ENCODE measurements around the gene PTPRN2. TPM values are rescaled to one million over a fixed set of nuclear protein-coding genes. Genes with fewer than 3 reads are reported as not detected.

Gene PTPRN2
- polyA plus RNA-seq, 1 of the 3 experiments (the other 2 are of a cell fraction), result 4.0 TPM

DNA sequence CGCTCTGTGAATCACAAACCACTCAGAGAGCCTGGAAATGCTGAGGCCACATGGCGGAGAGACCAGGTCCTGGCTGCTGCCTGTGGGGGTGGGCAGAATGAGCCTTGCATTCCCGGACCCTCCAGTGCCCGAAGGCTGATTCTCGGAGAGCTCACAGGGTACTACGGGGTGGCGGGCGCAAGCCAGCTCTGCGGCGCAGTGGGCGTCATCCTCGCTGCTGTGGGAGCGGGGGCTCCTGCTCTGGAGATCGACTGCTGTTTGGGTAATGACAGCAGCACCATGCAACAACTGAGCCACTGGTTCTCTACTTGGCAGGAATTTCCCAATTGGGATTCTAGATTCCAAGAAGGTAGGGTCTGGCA, 108.0 kb downstream of the PTPRN2 start:
- CTCF ChIA-PET, result no interaction called here
- no peaks in the 10 kb centered on the region for H3K9me3 ChIP-seq

DNA sequence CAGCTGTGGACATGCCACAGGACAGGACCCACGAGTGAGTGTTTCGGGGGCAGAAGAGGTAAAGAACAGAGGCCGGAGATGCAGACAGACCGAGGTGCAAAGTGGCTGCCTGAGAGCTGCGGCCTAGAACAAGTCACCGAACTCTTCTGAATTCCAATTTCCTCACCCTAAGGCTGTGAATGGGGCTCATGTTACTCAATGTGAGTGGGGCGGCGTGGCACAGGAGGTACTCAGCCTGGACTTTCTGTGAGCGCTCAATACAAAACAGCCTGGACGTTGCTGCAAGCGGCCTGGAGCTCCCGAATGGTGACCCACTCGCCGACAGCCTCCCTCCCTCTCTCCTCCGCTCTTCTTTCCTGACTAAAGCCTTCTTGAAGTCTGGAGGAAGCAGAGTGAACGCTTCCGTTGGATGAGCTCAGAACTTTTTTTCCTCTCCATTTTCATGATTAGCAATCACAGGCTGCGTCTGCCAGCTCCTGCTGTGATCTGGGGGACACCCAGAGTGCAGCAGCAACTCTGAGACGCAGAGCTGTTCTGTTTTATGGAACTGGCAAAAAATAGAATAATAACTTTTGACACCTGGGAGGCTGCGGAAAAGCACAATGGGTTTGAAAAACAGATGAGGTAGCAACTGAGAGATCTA, 108.5 kb downstream of the PTPRN2 start:
- Histone ChIP-seq H3K27ac (ENCODE audit: low read depth in 2 of 2, low read length in 1 of 2) (no peak overlapping the region), H4K20me1 (ENCODE audit: insufficient read depth) (no peaks in the 10 kb centered on the region), H3K79me2 (ENCODE audit: insufficient read depth) (no peaks in the 10 kb centered on the region), H2AFZ (ENCODE audit: low read depth) (no peak overlapping the region), H3K9ac (no peak overlapping the region), H3K4me1 (ENCODE audit: control insufficient read depth in 1 of 2, insufficient read depth in 2 of 2, low read depth in 1 of 2, low read length in 1 of 2) (no peaks in the 10 kb centered on the region; a peak in 1 of 4 replicates), H3K9me2 (no peaks in the 10 kb centered on the region), H3F3A (replicated peaks; ENCODE audit: insufficient read depth) (no peaks in the 10 kb centered on the region), H3K36me3 (replicated peaks in 1 of 2; ENCODE audit: control insufficient read depth in 1 of 2, insufficient read depth in 2 of 2, low read length in 1 of 2) (no peaks in the 10 kb centered on the region), H3K9me3 (no peaks in the 10 kb centered on the region), H3K4me2 (no peak overlapping the region), H3K4me3 (ENCODE audit: low read depth in 2 of 2, low read length in 1 of 2) (no peak overlapping the region), H3K27me3 (ENCODE audit: insufficient read depth) (no peaks in the 10 kb centered on the region)
- ChIA-PET CTCF (no interaction called here), POLR2A (no interaction called here)
- 48% methylated on average over 17 of the region's 20 CpGs for WGBS (ENCODE audit: low lambda C conversion rate)
- no peak for DNase-seq
- TF ChIP-seq SMC3 (IDR thresholded peaks at IDR 0.05; ENCODE audit: low read depth, low read length) (no peak), JUND (IDR thresholded peaks at IDR 0.05) (no peak), GABPA (IDR thresholded peaks at IDR 0.05; ENCODE audit: low read depth) (no peak), NRF1 (IDR thresholded peaks at IDR 0.05; ENCODE audit: low read depth, low read length) (no peak), NFIC (IDR thresholded peaks at IDR 0.05; ENCODE audit: borderline replicate concordance) (no peak), RXRA (IDR thresholded peaks at IDR 0.05; ENCODE audit: borderline replicate concordance, low read depth) (no peak), CHD2 (IDR thresholded peaks at IDR 0.05; ENCODE audit: low read length, partially characterized antibody) (no peak), EP300 (IDR thresholded peaks at IDR 0.05; ENCODE audit: borderline replicate concordance in 1 of 2, low read depth in 1 of 2, low read length in 1 of 2) (no peak), GATA2 (CRISPR knock-in tag; IDR thresholded peaks at IDR 0.05) (no peak)
- TF ChIP-seq, protein P1, sequence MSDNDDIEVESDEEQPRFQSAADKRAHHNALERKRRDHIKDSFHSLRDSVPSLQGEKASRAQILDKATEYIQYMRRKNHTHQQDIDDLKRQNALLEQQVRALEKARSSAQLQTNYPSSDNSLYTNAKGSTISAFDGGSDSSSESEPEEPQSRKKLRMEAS (IDR thresholded peaks at IDR 0.05; ENCODE audit: low read depth), result no peak
- TF ChIP-seq, protein P2, sequence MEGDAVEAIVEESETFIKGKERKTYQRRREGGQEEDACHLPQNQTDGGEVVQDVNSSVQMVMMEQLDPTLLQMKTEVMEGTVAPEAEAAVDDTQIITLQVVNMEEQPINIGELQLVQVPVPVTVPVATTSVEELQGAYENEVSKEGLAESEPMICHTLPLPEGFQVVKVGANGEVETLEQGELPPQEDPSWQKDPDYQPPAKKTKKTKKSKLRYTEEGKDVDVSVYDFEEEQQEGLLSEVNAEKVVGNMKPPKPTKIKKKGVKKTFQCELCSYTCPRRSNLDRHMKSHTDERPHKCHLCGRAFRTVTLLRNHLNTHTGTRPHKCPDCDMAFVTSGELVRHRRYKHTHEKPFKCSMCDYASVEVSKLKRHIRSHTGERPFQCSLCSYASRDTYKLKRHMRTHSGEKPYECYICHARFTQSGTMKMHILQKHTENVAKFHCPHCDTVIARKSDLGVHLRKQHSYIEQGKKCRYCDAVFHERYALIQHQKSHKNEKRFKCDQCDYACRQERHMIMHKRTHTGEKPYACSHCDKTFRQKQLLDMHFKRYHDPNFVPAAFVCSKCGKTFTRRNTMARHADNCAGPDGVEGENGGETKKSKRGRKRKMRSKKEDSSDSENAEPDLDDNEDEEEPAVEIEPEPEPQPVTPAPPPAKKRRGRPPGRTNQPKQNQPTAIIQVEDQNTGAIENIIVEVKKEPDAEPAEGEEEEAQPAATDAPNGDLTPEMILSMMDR (IDR thresholded peaks at IDR 0.05), result no peak
- TF ChIP-seq, protein P3, sequence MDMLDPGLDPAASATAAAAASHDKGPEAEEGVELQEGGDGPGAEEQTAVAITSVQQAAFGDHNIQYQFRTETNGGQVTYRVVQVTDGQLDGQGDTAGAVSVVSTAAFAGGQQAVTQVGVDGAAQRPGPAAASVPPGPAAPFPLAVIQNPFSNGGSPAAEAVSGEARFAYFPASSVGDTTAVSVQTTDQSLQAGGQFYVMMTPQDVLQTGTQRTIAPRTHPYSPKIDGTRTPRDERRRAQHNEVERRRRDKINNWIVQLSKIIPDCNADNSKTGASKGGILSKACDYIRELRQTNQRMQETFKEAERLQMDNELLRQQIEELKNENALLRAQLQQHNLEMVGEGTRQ (IDR thresholded peaks at IDR 0.05; ENCODE audit: borderline replicate concordance, low read depth, low read length), result no peak

More for the DNA sequence above, 108.0 kb downstream of the PTPRN2 start:
- no peaks in the 10 kb centered on the region for H3K36me3 ChIP-seq (replicated peaks in 1 of 2; ENCODE audit: control insufficient read depth in 1 of 2, insufficient read depth in 2 of 2, low read length in 1 of 2)
- no peaks in the 10 kb centered on the region for H3K27me3 ChIP-seq (ENCODE audit: insufficient read depth)
- no peaks in the 10 kb centered on the region for H3K9me2 ChIP-seq
- no peaks in the 10 kb centered on the region for H4K20me1 ChIP-seq (ENCODE audit: insufficient read depth)
- no peak overlapping the region for H3K27ac ChIP-seq (ENCODE audit: low read depth in 2 of 2, low read length in 1 of 2)
- POLR2A ChIA-PET, result no interaction called here
- H3K4me2 ChIP-seq, result no peak overlapping the region
- H3F3A ChIP-seq (replicated peaks; ENCODE audit: insufficient read depth), result no peaks in the 10 kb centered on the region
- no peak overlapping the region for H3K4me3 ChIP-seq (ENCODE audit: low read depth in 2 of 2, low read length in 1 of 2)
- WGBS (ENCODE audit: low lambda C conversion rate), result 31% methylated on average over 6 of the region's 14 CpGs
- no peaks in the 10 kb centered on the region; a peak in 1 of 4 replicates for H3K4me1 ChIP-seq (ENCODE audit: control insufficient read depth in 1 of 2, insufficient read depth in 2 of 2, low read depth in 1 of 2, low read length in 1 of 2)
- TF ChIP-seq NRF1 (IDR thresholded peaks at IDR 0.05; ENCODE audit: low read depth, low read length) (no peak), TEAD4 (IDR thresholded peaks at IDR 0.05; ENCODE audit: borderline replicate concordance, insufficient read depth) (no peak), MEF2A (IDR thresholded peaks at IDR 0.05; ENCODE audit: borderline replicate concordance, low read depth) (no peak), TCF12 (IDR thresholded peaks at IDR 0.05) (no peak), RCOR1 (IDR thresholded peaks at IDR 0.05; ENCODE audit: low read length) (no peak)
- TF ChIP-seq, protein P4, sequence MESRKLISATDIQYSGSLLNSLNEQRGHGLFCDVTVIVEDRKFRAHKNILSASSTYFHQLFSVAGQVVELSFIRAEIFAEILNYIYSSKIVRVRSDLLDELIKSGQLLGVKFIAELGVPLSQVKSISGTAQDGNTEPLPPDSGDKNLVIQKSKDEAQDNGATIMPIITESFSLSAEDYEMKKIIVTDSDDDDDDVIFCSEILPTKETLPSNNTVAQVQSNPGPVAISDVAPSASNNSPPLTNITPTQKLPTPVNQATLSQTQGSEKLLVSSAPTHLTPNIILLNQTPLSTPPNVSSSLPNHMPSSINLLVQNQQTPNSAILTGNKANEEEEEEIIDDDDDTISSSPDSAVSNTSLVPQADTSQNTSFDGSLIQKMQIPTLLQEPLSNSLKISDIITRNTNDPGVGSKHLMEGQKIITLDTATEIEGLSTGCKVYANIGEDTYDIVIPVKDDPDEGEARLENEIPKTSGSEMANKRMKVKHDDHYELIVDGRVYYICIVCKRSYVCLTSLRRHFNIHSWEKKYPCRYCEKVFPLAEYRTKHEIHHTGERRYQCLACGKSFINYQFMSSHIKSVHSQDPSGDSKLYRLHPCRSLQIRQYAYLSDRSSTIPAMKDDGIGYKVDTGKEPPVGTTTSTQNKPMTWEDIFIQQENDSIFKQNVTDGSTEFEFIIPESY (IDR thresholded peaks at IDR 0.05; ENCODE audit: borderline replicate concordance, low read depth), result no peak
- TF ChIP-seq, protein P1 (IDR thresholded peaks at IDR 0.05; ENCODE audit: low read depth), result no peak
- TF ChIP-seq, protein P2 (IDR thresholded peaks at IDR 0.05), result no peak
- H3K9ac ChIP-seq, result no peak overlapping the region
- H2AFZ ChIP-seq (ENCODE audit: low read depth), result no peak overlapping the region
- DNase-seq, result no peak
- H3K79me2 ChIP-seq (ENCODE audit: insufficient read depth), result no peaks in the 10 kb centered on the region
